GM19397 (cell line): Measurements from ENCODE around the gene DNAAF5.
"Not testable (repeated sequence)": the region's sequence is repeated elsewhere in the genome, so short reads cannot be mapped to it uniquely, and the experiment has no call there.

Experiments used
- ATAC-seq: cut with Tn5 transposase; IDR thresholded peaks from one replicate; pipeline ENCODE4 v1.9.1; 2021; ENCODE audit warnings: mild to moderate bottlenecking, moderate library complexity; ENCODE audit not compliant: unreplicated experiment

The DNAAF5 gene

DNA sequence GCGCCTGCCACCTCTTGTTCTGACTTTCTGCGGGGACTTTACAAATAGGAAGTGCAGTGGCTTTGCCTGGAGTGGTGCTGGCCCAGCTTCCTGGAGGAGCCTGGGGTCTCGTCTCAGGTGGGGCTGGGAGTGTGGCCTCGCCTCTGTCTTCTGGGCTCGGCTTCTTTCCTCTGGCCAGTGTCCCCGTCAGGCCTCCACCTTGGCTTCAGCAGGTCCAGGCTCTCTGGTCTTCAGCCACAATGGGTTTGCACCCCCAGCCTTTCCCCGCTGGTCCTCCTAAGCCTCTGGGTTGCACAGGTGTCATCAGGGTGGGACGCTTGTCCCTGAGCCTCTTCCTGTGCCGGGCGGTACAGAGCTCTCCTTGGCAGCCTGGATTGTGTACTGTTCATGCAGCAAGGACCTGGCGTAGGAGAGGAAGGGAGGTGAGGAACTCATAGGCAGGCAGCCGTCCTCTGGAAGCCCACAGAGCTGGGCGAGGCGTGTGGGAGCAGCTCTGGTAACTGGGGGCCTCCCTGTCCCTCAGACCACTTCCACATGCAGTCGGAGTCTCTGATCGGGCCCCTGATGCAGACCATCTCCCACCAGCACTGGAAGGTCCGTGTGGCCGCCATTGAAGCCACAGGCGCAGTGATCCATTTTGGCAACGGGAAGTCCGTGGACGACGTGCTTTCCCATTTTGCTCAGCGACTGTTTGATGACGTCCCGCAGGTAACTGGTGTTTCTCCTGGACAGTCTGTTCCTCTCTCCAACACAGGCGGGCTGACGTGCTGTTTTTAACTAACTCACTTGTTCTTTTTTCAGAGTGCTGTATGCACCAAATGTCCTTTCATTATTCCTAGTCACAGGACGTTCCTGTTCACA is 2.9 kb downstream of the DNAAF5 start:
- ATAC-seq: no peak

DNA sequence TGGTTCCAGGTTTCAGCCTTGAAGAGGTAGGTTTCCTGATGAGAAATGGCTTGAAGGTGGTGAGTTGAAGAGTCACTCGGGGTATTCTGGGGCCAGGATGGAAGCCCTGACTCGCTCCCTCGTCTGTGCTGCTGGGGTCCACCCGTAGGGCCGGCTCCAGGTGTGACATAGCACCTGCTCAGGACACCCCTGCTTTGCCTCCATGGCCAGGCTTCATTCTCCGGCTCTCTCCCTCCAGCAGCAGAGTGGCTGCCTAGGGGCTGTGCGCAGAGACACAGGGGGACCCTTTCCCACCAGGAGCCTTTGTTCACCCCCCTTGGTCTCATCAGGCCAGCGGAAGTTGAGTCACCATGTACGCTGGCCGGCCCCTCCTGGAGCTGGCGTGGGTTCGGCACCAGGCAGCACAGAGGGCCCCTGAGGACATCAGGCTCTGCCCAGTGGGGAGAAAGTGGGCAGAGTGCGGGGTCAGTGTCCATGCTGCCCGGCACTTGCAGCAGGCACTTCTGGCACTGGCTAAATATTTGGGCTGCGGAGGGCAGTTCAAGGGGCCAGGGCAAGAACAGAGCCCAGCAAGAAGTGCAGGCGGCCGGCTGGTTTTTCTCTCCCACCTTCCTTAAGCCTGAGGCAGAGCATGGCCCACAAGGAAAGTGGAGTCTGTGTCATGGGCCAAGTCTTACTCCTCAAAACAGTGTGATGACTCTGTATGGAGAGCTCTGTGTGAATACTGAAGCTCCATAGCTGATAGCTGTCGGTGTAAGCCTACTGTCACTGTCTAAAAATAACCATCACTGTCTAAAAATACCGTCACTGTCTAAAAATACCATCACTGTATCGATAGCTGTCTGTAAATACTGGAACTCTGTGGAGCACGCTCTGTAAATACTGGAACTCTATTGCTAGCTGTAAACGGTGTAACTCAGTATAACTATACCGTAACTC is 4.3 kb downstream of the DNAAF5 start:
- ATAC-seq: no peak

DNA sequence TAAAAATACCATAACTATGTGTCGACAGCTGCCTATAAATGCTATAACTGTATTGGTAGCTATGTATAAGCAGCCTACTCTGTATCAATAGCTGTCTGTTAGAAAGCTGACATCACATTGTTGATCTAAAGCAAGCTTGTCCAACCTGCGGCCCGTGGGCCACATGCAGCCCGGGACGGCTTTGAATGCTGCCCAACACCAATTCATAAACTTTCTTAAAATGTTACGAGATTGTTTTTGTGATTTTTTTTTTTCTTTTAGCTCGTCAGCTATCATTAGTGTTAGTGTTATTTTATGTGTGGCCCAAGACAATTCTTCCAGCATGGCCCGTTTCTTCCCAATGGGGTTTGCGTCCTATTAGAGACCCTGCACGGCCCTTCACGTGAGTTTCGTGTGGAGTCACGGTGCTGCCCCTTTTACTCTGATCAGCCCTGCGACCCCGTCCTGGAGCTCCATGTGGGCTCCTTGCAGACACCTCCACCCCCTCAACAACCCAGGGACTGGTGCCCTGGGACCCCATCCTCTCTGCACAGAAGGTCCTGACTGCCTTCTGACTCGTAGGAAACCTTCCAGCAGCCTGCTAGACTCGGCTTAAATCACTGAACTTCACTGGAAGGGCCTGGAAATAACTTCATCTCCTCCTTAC is 5.1 kb downstream of the DNAAF5 start:
- no peak for ATAC-seq

DNA sequence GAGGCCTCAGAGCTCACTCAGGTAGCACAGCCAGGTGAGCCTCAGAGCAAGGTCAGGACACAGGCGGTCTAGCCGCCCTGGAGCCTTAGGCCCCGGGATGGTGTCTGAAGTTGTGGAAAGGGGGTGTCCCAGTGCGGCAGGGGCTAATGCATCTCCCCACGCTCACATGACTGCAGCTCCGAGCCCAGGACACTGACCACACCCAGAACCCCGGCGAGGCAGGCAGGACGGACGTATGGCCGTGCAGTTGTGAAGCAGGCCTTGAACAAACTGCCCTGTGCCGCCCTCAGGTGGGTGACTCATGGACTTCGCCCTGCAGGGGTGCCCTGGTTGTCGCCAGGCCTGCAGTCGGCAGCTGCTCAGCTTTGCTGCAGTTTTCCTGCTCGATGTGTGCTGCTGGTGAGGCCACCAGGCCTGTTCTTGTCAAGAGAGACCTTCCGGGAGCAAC is 5.6 kb downstream of the DNAAF5 start:
- ATAC-seq: no peak

DNA sequence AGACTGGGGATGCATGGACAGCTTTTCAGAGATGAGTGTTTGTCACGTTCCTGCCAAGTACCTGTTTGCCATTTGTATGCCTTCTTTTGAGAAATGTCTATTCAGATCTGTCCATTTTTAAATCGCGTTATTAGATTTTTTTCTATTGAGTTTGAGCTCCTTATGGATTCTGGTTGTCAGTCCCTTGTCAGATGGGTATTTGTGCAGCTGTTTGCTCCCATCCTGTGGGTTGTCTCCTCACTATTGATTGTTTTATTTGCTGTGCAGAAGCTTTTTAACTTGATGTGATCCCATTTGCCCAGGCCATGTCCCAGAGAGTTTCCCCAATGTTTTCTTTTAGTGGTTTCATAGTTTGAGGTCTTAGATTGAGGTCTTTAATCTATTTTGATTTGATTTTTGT is 6.1 kb downstream of the DNAAF5 start:
- ATAC-seq: no peak

DNA sequence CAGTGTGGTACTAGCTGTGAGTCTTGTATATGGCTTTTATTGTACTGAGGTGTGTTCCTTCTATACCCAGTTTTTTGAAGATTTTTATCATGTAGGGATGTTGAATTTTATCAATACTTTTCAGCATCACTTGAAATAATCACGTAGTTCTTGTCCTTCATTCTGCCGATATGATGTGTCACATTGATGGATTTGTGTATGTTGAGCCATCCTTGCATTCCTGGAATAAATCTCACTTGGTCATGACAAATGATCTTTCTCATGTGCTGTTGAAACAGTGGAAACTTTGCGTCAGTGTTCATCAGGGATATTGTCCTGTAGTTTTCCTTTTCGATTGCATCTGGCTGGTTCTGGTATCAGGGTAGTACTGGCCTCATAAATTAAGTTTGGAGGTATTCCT is 7.7 kb downstream of the DNAAF5 start:
- ATAC-seq: no peak

DNA sequence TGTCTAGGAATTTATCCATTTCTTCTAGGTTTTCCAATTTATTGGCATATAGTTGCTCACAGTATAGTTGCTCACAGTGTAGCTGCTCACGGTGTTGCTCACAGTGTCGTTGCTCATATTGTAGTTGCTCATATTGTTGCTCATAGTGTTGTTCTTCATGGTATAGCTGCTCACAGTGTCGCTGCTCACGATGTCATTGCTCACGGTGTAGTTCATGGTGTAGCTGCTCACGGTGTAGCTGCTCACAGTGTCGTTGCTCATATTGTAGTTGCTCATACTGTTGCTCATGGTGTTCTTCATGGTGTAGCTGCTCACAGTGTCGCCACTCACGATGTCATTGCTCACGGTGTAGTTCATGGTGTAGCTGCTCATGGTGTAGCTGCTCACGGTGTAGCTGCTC is 8.3 kb downstream of the DNAAF5 start:
- ATAC-seq: no peak

DNA sequence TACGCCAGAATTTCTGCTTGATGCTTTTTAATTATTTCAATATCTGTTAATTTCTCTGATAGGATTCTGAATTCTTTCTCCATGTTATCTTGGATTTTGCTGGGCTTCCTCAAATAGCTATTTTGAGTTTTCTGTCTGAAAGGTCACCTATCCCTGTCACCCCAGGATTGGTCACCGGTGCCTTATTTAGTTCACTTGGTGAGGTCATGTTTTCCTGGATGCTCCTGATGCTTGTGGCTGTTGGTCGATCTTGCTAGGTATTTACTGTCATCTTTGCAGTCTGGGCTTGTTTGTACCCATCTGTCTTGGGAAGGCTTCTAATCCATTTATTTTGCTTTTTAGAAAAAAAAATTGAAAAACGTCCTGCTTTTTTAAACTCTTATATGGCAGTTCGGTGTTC is 11.7 kb downstream of the DNAAF5 start:
- no peak for ATAC-seq

DNA sequence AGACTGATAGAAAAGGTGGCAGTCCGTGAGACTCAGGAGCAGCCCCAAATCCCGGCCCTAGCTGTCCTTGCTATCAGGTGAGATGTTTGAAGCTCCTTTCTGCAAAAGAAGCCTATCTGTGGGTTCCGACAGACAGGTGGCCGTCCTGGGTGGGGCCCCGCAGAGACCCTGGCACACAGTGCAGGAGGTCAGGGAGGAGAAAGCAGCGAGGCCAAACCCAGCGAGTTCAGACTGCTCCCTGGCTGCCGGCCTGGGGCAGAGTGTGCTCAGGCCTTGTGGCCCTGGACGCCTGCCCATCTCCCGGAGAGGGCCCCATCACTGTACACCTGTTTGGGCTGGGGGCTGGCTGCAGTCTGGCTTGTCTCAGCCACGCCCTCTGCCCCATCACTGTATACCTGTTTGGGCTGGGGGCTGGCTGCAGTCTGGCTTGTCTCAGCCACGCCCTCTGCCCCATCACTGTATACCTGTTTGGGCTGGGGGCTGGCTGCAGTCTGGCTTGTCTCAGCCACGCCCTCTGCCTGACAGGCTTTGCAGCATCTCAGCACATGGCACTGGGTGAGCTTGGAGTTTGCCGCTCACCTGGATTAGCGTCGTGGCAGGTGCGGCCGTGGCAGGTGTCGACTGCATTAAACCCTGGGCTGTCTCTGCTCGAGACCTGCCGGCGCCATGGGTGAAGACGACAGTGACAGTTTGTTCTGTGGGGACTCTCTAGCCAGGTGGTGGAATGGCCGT is 12.4 kb downstream of the DNAAF5 start:
- no peak for ATAC-seq

DNA sequence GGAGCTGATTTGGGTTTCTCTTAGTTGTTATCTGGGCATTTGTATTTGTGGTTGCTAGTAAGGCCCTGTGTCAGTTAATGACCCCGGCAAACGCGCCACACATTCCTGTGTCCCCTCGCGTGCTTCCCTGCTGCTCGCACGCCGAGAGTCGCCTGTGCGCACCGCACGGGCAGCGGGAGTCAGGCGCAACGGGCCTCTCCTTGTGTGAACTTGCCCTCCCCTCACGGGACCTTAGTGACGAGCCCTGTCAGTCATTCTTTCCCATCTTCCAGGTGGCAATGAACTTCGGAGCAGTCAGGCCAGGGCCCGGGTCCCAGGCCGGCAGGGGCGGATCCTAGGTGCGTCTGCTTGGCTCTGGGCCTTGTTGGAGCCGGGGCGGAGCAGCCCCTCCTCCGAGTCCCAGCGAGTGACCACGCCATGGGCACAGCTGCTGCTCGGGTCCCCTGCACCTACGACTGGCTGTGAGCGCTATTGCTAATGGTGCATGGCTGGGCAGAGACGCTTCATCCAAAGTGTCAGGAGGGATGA is 13.0 kb downstream of the DNAAF5 start:
- ATAC-seq: no peak

DNA sequence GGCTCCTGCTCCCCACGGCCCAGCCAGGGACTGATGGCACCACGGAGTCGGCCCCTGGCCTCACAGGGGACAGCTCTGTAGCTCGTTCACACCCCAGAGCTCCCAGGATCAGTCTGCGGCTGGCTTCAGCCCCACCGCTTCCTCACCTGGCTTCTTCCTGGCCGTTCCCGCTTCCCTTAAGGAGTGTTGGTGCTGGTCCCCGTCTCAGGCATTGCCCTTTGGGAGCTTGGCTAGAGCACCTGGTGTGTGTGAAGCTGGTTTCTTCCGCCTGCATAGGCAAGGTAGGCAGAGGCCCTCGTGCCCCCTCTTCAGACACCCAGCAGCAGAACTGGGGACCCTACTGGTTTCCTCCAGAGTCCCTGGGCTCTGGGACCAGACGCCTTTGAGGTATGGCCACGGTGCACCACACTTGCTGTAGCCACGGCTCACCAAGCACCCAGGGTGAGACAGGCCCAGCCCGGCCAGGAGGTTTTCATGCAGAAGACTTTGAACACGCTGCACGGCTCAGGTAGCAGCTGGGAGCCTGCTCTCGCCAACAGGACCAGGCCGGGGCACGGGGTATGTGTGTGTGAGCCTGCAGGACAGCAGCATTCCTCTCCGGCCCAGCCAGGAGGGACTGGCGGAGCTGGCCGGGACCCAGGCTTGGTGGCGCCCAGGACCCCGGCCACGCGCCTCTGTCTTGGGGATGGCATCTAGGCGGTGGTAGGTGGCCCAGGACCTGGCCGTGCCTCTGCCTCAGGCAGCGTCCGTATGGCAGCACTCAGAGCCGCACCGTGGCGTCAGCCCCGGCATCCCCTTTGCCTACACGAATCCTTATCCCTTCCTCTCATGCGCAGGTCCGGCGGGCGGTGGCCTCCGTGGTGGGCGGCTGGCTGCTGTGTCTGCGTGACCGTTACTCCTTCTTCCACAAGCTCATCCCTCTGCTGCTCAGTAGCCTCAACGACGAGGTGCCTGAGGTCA is 13.8 kb downstream of the DNAAF5 start:
- ATAC-seq: no peak

DNA sequence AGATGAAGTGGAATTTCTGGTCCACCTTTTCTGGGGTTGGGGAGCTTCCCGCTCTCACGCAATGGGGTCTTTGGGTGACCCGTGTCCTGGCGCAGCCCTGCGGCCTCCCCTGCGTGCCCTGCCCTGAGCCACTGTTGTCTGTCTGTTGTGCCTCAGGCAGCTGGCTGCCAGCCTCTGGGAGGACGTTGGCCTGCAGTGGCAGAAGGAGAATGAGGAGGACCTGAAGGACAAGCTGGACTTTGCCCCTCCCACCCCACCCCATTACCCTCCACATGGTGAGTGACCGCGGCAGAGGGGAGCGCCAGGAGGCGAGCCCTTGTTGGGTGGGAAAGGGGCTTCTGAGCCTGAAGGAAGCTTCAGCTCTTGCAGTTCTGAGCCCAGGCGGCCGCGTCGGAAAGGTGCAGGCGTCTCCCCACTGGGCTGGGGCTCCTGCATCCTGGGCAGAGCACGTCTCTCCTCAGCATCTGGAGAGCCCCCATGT is 14.7 kb downstream of the DNAAF5 start:
- no peak for ATAC-seq

DNA sequence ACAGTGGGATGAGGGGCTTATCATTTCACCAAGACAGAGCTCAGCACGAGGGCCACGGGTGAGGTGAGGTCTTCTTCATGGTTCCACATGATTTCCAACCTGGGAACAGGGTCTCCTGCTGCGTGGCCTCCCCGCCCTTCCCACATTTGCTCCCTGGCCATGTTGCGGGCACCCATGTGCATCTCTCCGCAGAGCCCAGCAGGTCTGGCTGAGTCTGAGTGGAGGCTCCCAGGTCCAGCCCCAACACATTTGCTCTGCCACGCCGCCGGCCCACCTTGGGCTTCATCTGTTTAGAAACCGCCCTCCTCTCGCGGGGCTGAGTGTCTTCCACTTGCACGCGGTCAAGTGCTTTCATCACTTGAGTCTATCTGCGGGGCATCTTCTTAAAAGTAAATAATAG is 15.4 kb downstream of the DNAAF5 start:
- ATAC-seq: no peak

DNA sequence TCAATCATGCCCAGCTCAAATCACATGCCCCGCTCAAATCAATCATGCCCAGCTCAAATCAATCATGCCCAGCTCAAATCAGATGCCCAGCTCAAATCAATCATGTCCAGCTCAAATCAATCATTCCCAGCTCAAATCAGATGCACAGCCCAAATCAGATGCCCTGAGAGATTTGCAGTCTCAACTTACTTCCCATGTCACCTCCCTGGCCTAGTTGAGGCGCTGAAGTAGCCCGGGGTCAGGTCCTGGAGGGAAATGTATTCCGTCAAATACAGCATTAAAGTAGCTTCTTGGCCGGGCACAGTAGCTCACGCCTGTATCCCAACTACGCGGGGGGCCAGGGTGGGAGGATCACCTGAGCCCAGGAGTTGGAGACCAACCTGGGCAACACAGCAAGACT is 16.3 kb downstream of the DNAAF5 start:
- ATAC-seq: no peak

DNA sequence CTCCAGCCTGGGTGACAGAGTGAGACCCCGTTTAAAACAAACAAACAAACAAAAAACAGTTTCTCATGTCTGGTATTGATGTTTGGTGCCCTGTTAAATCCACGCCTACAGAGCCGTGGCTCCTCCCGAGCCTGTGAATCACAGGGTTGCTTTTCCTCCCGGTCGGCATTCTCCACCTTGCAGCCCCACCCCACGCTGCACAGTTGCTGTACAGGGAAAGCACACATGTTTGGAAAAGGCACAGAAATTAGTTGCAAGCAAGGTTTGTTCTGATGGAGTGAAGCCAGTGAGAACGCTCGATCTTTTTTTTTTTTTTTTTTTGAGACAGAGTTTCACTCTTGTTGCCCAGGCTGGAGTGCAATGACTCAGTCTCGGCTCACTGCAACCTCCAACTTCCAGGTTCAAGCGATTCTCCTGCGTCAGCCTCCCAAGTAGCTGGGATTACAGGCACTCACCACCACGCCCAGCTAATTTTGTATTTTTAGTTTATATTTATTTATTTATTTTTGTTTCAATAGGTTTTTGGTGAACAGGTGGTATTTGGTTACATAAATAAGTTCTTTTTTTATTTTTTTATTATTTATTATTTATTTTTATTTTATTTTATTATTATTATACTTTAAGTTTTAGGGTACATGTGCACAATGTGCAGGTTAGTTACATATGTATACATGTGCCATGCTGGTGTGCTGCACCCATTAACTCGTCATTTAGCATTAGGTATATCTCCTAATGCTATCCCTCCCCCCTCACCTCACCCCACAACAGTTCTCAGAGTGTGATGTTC is 17.0 kb downstream of the DNAAF5 start:
- ATAC-seq: not testable (repeated sequence)

DNA sequence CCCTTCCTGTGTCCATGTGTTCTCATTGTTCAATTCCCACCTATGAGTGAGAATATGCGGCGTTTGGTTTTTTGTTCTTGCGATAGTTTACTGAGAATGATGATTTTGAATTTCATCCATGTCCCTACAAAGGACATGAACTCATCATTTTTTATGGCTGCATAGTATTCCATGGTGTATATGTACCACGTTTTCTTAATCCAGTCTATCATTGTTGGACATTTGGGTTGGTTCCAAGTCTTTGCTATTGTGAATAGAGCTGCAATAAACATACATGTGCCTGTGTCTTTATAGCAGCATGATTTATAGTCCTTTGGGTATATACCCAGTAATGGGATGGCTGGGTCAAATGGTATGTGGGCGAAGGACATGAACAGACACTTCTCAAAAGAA is 17.6 kb downstream of the DNAAF5 start:
- not testable (repeated sequence) for ATAC-seq

DNA sequence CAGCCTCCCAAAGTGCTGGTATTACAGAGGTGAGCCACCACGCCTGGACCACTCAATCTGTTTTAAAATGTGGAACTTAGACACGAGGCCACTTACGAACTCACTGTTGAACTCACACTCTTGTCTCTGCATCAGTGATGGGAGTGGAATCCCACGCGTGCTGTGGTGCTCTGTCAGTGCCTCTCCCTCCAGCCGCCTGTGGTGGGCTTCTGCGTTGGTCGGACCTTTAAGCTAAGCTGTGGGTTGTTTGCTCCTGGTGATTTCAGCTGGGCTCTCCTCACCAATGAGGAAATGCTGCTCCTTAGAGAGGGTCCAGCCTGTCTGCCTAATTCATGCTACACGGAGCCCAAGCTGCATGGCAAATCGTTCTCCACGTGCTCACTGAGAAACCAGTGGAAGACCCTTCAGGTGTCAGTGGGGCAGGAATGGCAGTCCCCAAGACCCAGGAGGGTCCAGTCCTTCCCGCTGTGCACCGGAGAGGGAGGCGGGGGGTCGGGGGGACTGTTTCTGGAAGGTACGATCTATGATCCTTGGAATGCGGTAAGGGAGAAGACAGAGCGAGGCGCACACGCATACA is 18.4 kb downstream of the DNAAF5 start:
- no peak for ATAC-seq
